HG02759 (cell line): Measurements from ENCODE around the gene DOCK3.
"Not testable (repeated sequence)": the region's sequence is repeated elsewhere in the genome, so short reads cannot be mapped to it uniquely, and the experiment has no call there.

Experiments
- ATAC-seq: cut with Tn5 transposase; IDR thresholded peaks from one replicate; pipeline ENCODE4 v1.9.1; 2021; ENCODE audit warnings: mild to moderate bottlenecking, moderate library complexity; ENCODE audit not compliant: unreplicated experiment

DOCK3 gene

DNA sequence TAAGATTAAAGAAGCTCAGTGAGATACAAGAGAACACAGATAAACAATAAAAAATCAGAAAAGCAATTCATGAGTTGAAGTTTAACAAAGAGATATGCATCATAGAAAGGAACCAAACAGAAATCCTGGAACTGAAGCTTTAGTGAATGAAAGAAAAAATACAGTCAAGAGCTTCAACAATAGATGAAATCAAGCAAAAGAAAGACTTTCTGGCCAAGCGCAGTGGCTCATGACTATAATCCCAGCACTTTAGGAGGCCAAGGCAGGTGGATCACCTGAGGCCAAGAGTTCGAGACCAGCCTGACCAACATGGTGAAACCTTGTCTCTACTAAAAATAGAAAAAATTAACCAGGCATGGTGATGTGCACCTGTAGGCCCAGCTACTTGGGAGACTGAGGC, 408.8 kb downstream of the DOCK3 start:
- ATAC-seq: no peak

DNA sequence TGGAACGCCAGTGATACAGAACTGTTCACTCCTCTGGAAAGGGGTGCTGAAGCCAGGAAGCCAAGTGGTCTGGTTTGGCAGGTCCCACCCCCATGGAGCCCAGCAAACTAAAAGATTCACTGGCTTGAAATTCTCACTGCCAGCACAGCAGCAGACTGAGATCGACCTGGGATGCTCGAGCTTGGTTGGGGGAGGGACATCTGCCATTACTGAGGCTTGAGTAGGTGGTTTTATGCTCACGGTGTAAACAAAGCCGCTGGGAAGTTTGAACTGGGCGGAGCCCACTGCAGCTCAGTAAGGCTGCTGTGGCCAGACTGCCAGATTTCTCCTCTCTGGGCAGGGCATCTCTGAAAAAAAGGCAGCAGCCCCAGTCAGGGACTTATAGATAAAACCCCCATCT, 417.4 kb downstream of the DOCK3 start:
- not testable (repeated sequence) for ATAC-seq

DNA sequence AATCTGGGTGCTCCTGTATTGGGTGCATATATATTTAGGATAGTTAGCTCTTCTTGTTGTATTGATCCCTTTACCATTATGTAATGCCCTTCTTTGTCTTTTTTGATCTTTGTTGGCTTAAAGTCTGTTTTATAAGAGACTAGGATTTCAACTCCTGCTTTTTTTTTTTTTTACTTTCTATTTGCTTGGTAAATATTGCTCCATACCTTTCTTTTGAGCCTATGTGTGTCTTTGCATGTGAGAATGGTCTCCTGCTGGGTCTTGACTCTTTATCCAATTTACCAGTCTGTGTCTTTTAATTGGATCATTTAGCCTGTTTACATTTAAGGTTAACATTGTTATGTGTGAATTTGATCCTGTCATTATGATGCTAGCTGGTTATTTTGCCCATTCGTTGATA, 420.1 kb downstream of the DOCK3 start:
- ATAC-seq: not testable (repeated sequence)

DNA sequence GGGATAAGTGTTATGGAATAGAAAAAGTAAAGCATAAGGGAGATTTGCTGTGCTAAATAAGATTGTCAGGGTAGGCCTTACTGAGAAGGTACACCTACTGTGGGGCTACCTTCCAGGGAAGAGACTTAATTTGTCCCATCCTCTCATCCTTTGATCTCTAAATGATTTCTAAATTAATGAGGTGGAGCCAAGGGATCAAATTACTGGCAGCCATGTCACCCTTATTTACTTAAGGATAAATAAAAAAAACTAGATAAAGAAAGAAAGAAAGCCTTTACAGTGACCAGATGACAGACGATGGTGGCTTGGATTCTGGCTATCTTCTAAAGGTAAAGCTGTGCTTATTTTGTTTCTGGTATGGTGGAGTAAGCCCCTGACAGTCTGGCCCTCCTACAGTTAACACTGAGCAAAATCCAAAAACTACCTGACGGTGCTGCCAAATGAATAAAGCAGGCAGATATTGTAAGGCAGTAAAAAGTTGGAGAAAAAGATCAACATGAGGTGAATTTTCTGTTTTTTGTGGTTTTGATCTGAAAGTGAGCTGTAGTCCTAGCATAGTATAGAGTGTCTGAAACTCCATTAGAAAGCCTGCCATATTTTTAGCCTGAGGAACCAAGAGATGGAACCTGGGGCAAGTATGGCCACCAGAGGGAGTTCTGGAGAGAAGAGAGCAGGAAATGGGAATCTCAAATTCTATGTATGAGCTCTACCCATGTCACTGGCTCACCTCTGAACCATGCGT, 425.2 kb downstream of the DOCK3 start:
- ATAC-seq: no peak

DNA sequence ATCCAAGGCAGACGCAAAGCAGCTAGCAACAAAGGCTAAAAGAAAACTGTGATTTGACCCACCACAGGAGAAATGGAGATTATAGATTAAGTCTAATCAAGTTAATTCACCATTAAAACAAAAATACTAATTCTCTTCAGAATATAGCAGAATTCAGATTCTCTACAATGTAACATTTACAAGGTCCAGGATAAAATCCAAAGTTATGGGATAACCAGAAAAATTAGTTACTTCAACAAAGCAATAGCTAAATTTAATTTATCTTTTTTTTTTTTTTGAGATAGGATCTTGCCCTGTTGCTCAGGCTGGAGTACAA, 425.8 kb downstream of the DOCK3 start:
- no peak for ATAC-seq

DNA sequence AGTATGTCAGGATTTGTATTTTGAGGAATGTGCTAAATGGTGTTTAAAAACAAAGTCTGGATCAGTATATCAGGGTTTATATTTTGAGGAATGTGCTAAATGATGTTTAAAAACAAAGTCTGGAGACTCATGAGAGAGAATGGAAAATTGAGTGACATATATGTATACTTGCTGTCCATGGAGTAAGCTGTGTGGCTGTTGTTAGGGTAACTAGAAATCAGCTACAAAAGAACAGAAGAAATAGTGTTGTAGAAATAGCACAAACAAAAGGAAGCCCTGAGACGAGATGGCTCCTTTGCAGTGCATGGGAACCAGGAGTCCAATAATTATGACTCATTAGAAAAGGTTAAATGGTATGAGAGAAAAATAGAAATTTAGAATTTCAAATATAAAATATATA, 427.7 kb downstream of the DOCK3 start:
- no peak for ATAC-seq

DNA sequence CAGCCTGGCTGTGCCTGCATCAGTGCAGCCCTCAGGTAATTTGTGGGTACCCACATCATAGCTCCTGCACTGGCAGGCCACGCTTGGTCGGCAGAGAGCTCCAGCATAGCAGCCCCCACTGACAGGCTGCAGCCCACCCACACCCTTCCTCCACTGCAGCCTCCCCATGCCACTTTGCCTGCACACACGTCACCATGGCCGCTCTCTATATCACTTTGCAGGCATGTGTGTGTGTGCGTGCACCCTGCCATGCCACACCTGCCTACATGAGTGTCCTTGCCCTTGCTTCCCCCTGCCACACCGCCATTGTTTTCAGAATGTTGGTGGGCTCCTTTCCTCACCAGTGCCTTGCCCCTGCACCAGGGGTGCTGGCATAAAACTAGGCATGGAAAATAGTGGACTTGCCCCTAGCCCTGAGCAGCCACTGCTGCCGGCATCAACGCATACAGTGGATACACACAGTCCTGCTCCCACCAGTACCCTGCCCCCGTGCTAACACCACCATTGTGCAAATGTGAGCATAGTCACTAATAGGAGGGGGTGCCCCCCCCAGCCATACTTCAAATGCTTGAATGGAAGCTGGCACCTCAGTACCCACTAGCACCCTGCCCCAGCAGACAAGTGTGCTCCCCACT, 431.6 kb downstream of the DOCK3 start:
- no peak for ATAC-seq

DNA sequence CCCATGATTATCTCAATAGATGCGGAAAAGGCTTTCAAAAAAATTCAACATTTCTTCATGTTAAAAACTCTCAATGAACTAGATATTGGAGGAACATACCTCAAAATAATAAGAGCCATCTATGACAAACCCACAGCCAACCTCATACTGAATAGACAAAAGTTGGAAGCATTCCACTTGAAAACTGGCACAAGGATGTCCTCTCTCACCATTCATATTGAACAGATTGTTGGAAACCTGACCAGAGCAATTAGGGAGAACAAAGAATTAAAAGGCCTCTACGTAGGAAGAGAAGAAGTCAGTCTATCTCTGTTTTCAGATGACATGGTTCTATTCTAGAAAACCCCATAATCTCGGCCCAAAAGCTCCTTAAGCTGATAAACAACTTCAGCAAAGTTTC, 435.9 kb downstream of the DOCK3 start:
- ATAC-seq: no peak

DNA sequence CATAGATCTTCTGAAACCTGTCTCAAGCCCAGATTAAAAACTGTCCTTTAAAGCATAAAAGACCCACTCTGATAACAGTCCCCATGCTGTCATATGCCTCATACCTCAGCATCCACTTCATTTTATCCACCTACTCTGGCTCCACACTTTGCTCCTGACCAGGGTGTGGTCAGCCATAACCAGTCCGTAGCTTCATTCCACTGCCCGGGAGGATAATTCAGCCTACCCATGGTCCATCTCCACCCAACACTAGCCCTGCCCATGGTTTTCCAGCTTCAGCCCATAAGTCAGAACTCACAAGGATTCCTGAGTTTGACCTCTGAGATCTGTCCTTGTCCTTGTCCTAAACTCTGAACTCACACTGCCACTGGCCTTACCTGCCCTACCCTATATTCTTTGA, 448.2 kb downstream of the DOCK3 start:
- no peak for ATAC-seq

DNA sequence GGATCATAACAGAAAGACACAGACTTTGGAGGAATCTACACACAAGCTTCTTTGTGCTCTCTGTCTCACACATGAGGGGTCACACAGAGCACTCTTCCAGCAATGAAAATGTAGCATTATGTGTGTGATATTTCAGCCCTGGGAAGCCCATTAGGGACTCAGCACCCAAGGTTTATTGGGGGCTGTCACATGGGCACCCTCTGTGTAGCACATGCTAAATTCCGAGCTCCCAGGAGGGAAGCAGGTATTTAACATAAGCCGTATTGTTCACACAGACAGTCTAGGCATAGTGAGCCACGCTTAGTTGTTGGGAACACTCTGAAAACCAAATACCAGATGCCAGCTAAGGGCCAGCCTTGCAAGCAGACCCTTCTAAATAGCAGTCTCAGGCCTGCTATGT, 448.8 kb downstream of the DOCK3 start:
- no peak for ATAC-seq

DNA sequence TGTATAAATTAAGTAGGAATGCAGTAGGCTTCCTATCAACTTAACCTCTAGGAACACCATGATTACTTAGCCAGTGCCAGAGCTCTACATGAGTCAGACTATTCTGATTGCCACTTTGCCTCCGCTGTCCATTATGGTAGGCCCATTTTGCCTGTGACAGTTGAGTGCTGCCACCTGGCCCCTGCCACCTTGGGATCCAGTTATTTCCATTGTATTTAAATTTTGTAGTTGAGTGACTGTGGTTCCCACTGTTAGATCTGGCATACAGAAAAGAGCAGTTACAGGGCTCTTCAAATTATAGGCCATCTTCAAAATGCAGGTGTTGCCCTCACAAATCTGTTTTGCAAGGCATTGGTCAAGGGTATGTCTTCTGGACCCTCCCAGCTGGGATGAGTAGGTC, 456.9 kb downstream of the DOCK3 start:
- ATAC-seq: not testable (repeated sequence)

DNA sequence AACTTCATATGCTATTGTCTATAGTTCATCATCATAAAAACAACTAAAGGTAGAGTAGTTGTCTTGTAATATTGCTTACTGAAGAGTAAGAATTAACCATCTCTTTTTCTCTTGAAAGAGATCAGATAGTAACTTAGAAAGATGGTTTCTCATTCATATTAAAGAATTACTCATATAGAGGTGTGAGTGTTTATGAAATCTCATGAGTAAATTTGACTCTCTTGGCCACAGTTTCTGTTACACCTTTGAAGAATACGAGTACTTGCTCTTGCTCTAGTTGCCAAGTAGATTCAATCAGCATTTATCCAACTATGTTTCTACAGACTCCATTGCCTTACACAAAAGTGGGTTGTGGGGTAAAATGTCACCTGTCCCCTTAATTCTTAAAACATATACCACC, 463.0 kb downstream of the DOCK3 start:
- ATAC-seq: no peak

DNA sequence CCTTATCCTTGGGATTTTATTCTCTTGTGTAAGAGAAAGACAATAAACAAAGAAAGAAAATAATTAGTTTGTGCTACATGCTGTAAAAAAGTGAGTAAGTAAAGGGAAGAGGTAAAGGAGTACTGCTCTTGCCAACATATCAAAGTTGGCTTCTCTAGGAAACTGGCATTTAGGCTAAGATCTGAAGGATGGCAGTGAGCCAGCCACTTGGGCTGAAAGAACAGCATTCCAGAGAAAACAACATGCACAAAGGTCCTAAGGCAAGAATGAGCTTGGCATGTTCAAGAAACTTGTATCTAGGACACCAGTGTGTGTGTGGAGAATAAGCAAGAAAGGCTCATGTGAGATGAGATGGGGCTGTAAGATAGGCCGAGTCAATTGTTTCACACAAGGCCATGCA, 464.9 kb downstream of the DOCK3 start:
- no peak for ATAC-seq

DNA sequence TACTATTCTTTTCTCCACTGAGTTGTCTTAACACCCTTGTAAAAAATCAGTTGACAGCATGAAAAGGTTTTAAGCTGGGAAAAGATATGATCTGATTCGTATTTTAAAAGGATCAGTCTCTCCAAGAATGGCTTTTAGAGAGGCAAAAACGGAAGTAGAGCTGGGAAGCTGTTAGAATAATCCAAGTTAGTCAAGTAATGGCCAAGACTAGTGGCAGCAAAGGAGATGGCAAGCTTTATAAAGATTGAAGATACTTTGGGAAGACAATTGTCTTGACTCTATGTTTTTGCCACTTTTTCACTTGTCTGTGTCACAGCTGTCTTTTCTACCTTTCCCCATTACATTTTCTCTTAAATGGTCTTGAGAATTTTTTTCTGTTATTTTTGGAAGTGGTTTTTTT, 466.8 kb downstream of the DOCK3 start:
- ATAC-seq: no peak

DNA sequence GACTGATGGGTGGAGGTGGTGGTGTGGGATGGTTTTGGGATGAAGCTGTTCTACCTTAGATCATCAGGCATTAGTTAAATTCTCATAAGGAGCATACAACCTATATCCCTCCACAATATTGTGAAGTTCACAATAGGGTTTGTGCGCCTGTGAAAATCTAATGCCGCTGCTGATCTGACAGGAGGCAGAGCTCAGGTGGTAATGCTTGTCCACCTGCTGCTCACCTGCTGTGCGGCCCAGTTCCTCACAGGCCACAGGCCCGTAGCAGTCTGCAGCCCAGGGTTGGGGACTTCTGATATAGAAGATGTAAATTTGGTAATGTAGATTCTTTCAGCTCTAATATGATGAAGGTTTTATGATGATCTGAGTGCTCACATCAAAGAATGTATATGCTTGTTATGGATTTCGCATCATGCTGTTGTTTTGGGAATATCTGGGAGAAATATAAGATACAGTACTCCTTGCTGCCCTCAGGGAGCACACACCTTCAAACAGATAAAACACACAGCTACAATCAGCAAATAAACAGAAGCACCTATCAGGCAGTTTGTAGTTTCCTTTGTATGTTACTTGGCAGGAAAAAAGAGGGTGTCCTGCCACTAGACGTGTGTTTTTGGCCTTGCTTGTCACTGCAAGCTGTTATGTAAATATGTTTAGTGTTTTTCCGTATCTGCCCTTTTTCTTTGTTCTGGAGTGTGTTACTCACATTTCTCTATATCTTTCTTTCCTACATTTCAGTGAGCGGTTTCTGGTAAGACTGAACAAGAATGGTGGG, 471.3 kb downstream of the DOCK3 start:
- ATAC-seq: no peak

DNA sequence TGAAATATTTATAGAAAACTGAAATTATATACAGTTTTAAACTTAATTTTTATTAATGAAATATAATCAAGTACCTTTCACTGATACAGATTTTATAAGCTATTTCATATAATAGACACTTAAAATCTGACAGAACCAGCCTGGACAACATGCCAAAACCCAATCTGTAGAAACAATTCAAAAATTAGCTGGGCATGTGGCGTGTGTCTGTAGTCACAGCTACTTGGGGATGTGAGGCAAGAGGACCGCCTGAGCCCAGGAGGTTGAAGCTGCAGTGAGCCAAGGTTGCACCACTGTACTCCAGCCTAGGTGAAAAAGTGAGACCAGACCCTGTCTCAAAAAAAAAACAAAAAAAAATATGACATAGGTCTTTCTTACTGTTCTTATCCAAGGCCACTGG, 472.1 kb downstream of the DOCK3 start:
- no peak for ATAC-seq

DNA sequence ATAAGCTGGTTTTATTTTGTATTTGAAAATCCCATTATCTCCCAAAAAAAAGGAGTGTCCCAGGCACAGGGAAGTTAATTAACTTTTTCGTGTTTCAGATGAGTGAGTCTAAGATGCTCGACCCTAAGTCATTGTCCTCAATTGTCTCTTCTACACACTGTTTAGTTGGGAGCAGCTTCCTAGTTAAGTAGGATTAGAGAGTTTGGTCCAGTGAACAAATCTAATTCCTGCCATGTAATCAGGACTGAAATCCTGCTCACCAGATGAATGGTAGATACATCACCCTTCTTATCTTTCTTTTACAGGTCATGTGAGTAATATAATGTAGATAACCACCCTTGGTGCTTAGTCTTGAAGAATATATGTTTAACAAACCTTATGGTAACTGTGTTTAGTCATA, 481.4 kb downstream of the DOCK3 start:
- no peak for ATAC-seq

DNA sequence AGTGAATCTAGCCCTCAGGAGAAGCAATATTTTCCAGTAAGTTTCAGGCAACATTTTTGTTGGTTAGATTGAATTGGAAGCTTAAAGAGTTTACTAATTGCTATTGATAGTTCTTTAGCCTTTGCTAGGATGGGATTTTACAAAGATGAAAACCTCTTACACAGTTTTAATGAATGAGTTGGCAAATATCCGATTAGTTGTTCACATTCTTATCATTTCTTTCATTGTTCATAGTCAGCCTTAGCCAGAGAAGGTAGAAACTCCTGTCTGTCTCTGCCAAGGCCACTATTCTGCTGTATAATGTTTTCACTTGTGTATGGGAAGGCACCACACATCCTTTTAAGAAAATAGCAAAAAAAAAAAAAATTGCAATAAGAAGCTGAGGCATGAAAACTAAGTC, 488.3 kb downstream of the DOCK3 start:
- ATAC-seq: no peak

DNA sequence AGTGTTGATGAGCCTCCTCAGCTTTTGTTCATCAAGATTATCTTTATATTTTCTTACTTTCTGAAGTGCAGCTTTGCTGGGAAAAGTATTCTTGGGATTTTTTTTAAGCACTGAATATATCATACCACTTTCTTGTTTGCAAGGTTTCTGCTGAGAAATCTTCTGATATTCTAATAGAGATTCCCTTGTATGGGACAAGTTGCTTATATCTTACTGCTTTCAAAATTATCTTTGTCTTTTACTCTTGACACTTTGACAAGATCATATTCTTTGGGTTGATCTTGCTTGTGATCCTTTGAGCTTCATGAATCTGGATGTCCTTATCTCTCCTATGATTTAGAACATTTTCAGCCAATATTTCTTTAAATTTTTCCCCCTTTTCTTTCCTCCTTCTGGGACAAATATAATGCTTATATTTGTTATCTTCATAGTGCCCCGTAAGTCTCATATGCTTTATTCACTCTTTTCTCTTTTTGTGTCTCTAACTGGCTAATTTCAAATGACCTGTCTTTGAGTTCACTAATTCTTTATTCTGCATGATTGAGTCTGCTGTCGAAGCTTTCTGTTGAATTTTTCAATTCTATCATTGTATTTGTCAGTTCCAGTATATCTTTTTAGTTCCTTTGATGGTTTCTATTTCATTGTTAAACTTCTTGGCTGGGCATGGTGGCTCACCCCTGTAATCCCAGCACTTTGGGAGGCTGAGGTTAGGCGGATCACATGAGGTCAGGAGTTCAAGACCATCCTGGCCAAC, 499.0 kb downstream of the DOCK3 start:
- no peak for ATAC-seq

DNA sequence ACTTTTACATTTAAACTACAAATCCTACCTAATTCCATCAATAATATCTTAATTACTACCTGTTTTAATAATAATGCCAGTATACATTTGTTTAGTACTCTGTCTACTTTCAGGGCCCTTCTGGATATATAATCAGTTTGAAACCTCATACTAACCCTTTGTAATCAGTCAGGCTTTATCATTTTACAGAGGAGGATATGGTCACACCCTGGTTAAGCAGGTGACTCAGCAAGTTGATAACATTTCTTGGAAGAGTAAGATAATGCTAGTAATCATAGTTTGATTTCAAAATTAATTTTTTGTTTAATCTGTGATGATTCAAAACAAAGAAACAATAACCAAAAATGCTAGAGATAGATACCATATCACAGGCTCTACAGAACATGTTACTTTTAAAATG, 502.2 kb downstream of the DOCK3 start:
- ATAC-seq: no peak

DNA sequence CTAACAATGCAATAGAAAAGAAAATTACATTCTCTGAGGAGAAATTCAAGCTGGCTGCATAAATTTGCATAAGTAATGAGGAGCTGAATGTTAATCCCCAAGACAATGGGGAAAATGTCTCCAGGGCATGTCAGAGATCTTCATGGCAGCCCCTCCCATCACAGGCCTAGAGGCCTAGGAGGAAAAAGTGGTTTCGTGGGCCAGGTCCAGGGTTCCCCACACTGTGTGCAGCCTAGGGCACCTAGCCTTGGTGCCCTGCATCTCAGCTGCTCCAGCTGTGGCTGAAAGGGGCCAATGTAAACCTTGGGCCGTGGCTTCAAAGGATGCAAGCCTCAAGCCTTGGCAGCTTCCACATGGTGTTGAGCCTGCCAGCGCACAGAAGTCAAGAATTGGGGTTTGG, 511.7 kb downstream of the DOCK3 start:
- ATAC-seq: not testable (repeated sequence)

DNA sequence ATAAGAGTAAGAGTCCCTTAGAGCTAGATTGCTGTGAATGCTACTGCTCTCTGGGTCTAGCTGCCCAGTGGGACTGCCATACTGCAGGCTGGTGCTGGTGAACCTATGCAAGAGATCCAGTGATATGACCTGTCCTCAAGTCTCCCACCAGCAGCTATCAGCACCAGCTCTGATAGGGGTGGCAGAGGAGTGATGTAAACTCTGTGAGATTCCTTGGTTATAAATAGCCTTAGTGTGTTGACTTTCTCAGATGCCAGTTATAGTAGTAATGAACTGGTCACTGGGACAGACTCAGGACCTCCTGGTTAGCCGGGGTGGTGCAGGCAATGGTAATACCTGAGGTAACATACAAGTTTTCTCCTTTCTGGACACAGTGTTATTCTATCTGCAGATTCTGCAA, 515.5 kb downstream of the DOCK3 start:
- no peak for ATAC-seq
